K562 (cell line): Measurements from ENCODE around the gene FTH1. TPM values are rescaled to one million over a fixed set of nuclear protein-coding genes. Genes with fewer than 3 reads are reported as not detected.

Experiments used
- ATAC-seq: fragments of 200-7000 bp; cut with Tn5 transposase; 3 replicates; pipeline ENCODE4 v1.9.1; 2020; ENCODE audit warnings: moderate library complexity
- BruUV-seq: library from RNA; stranded (reverse); fragments of 400-500 nt; replicated peaks from 2 replicates; lab custom pipeline; 2021; lab: Mats Ljungman, UMichigan
- CTCF ChIA-PET: fragments of 300-600 bp; formaldehyde crosslinking; extraction: SDS; loops from one replicate; lab custom pipeline; 2021; ENCODE audit warnings: low intra/inter-chr PET ratio; lab: Yijun Ruan, JAX
- POLR2A ChIA-PET: fragments of 300-600, 350-650 bp; sonication (Branson Sonifier 250); formaldehyde crosslinking; extraction: SDS; loops from one replicate; lab custom pipeline; 2021; ENCODE audit warnings: antibody characterized with exemption, inconsistent platforms; lab: Yijun Ruan, JAX
- DNase-seq, 4 experiments: peaks; one replicate each; pipeline versions ENCODE4 v3.0.0 to v3.0.0-alpha.2; 2011 to 2018; ENCODE audit warnings: low spot score in 3 of 4, mixed read lengths in 3 of 4; ENCODE audit errors: extremely low read depth in 1 of 4
- FAIRE-seq: peaks from 2 replicates; lab custom pipeline; 2011; peaks lifted over from hg19 to GRCh38; lab: Jason Lieb, UNC
- H2AFZ ChIP-seq: 2 replicates; pipeline ENCODE4 v1.6.0; 2011; ENCODE audit warnings: low read depth, low read length, control low read depth, inconsistent platforms
- H3K27ac ChIP-seq: fragments of 200-600 bp; 3 replicates; pipeline ENCODE4 v1.8.0; 2011; ENCODE audit warnings: low read depth, mild to moderate bottlenecking, control low read depth, inconsistent platforms, low read length, moderate library complexity, mixed read lengths; ENCODE audit errors: extremely low read depth
- H3K27me3 ChIP-seq, 2 experiments: fragments of 300-600 bp in 1 of 2; 2 replicates in 1 of 2; 3 replicates in 1 of 2; pipeline versions ENCODE4 v1.6.0 to v1.8.0; 2011; ENCODE audit warnings: inconsistent platforms in 2 of 2, low read length in 2 of 2, mild to moderate bottlenecking in 1 of 2, mixed read lengths in 1 of 2, moderate library complexity in 1 of 2; ENCODE audit not compliant: control insufficient read depth in 2 of 2, insufficient read depth in 2 of 2
- H3K36me3 ChIP-seq: fragments of 300-600 bp; 3 replicates; pipeline ENCODE4 v1.8.0; 2011; ENCODE audit warnings: mild to moderate bottlenecking, low read length, inconsistent platforms; ENCODE audit not compliant: control insufficient read depth, insufficient read depth
- H3K4me1 ChIP-seq, 2 experiments: fragments of 200-600 bp in 1 of 2; replicated peaks in 1 of 2; 2 replicates in 1 of 2; 3 replicates in 1 of 2; pipeline versions ENCODE4 v1.5.1 to v1.8.0; 2011; ENCODE audit warnings: inconsistent platforms in 2 of 2, low read length in 2 of 2, mild to moderate bottlenecking in 1 of 2, mixed read lengths in 1 of 2, moderate library complexity in 1 of 2; ENCODE audit not compliant: control insufficient read depth in 2 of 2, insufficient read depth in 2 of 2
- H3K4me2 ChIP-seq: 2 replicates; pipeline ENCODE4 v1.6.1; 2011; ENCODE audit warnings: low read length, control low read depth, inconsistent platforms, mixed read lengths; ENCODE audit not compliant: insufficient read depth
- H3K4me3 ChIP-seq: fragments of 200-600 bp; sonication (generic), shearing (Covaris generic); 2 replicates; pipeline ENCODE4 v1.5.1; 2016; ENCODE audit warnings: control low read depth, inconsistent platforms
- H3K79me2 ChIP-seq: fragments of 200-600 bp; 3 replicates; pipeline ENCODE4 v1.8.0; 2011; ENCODE audit warnings: low read length, inconsistent platforms; ENCODE audit not compliant: control insufficient read depth, insufficient read depth
- H3K9ac ChIP-seq, 2 experiments: 2 replicates each; pipeline versions ENCODE4 v1.6.0 to v1.6.1; 2011; ENCODE audit warnings: low read depth in 2 of 2, low read length in 2 of 2, control low read depth in 1 of 2, inconsistent platforms in 1 of 2, mild to moderate bottlenecking in 1 of 2, mixed read lengths in 1 of 2; ENCODE audit not compliant: insufficient read depth in 1 of 2
- H3K9me1 ChIP-seq: one replicate; pipeline ENCODE4 v1.6.0; 2011; ENCODE audit warnings: inconsistent platforms, mild to moderate bottlenecking, low read length, moderate library complexity; ENCODE audit not compliant: control insufficient read depth, insufficient read depth
- H3K9me3 ChIP-seq: replicated peaks from 2 replicates; pipeline ENCODE4 v1.5.1; 2011; ENCODE audit warnings: low read depth, low read length, inconsistent platforms; ENCODE audit not compliant: control insufficient read depth, insufficient read depth
- H4K20me1 ChIP-seq: replicated peaks from 2 replicates; pipeline ENCODE4 v1.6.1; 2011; ENCODE audit warnings: low read length, inconsistent platforms, mixed read lengths; ENCODE audit not compliant: control insufficient read depth, insufficient read depth
- BRD9 ChIP-seq: fragments of 450-650 bp; IDR thresholded peaks from 2 replicates; pipeline ENCODE4 v1.6.1; 2018; ENCODE audit warnings: low read depth; ENCODE audit not compliant: partially characterized antibody
- CLOCK ChIP-seq: fragments of 250-450 bp; sonication (Bioruptor Pico); IDR thresholded peaks from 2 replicates; pipeline ENCODE4 v1.4.0; 2020; ENCODE audit warnings: mild to moderate bottlenecking, moderate library complexity, borderline replicate concordance
- DNMT1 ChIP-seq: fragments of 450-650 bp; IDR thresholded peaks from 2 replicates; pipeline ENCODE4 v1.6.1; 2016; ENCODE audit warnings: antibody characterized with exemption, mild to moderate bottlenecking
- EHMT2 ChIP-seq: fragments of 450-650 bp; IDR thresholded peaks from 2 replicates; pipeline ENCODE4 v1.6.1; 2018; ENCODE audit warnings: antibody characterized with exemption
- ELF4 ChIP-seq: fragments of 450-650 bp; formaldehyde crosslinking; IDR thresholded peaks from 2 replicates; pipeline ENCODE4 v1.4.0; 2022; ENCODE audit warnings: missing genetic modification characterization
- HMGN3 ChIP-seq: IDR thresholded peaks from 2 replicates; pipeline ENCODE4 v1.6.1; 2011; ENCODE audit warnings: borderline replicate concordance, low read depth, mild to moderate bottlenecking, mixed read lengths, low read length; ENCODE audit not compliant: insufficient read length; ENCODE audit errors: extremely low read depth
- NCOR1 ChIP-seq: fragments of 450-650 bp; IDR thresholded peaks from 2 replicates; pipeline ENCODE4 v1.6.1; 2016; ENCODE audit warnings: mild to moderate bottlenecking, moderate library complexity
- PCBP1 ChIP-seq: fragments of 200-400 bp; formaldehyde crosslinking; IDR thresholded peaks from 2 replicates; pipeline ENCODE4 v1.6.1; 2018; ENCODE audit warnings: mild to moderate bottlenecking, low read depth, low read length; ENCODE audit not compliant: poor library complexity, severe bottlenecking
- ZNF318 ChIP-seq, 2 experiments: fragments of 450-650 bp; IDR thresholded peaks; 2 replicates each; pipeline ENCODE4 v1.6.1; 2016; ENCODE audit warnings: mild to moderate bottlenecking in 2 of 2, borderline replicate concordance in 1 of 2, low read depth in 1 of 2, moderate library complexity in 1 of 2
- ZNF76 ChIP-seq: fragments of 250-450 bp; sonication (Bioruptor Pico); IDR thresholded peaks from 2 replicates; pipeline ENCODE4 v1.4.0; 2020; ENCODE audit warnings: mild to moderate bottlenecking, moderate library complexity, borderline replicate concordance
- WGBS: fragments of 100-300 bp; shearing (Covaris generic); methylation state at CpG from one replicate; pipeline ENCODE4 v1.1.6; 2016; ENCODE audit warnings: low coverage, mixed read lengths; ENCODE audit not compliant: insufficient coverage; ENCODE audit errors: missing lambda C conversion rate; 5-methylcytosine and 5-hydroxymethylcytosine counted together
- in situ Hi-C: fragments of 300-500 bp; cut with MboI; formaldehyde crosslinking; loops from 4 replicates; pipeline ENCODE4 v1.15.0; 2018; ENCODE audit warnings: inconsistent platforms, mixed read lengths
- intact Hi-C: fragments of 100-400 bp; cut with micrococcal nuclease; formaldehyde crosslinking; loops from 2 replicates; pipeline ENCODE4 v1.14.2; 2022
- polyA plus RNA-seq, 8 experiments: library from polyadenylated mRNA; depleted of rRNA in 4 of 8; stranded (reverse) in 5 of 8; unstranded in 3 of 8; fragments of >200 nt; fragmentation: Nextera tagmentation in 2 of 8; fragmentation: Illumina TruSeq in 1 of 8; extraction: Ambion mirVana in 2 of 8; extraction: Trizol in 1 of 8; gene quantifications; 2 replicates each; pipeline versions ENCODE4 v1.2.1 to v1.2.3, GENCODE V29; 2011 to 2014; ENCODE audit warnings: inconsistent platforms in 1 of 8, missing spikeins in 1 of 8
- total RNA-seq, 7 experiments: library from RNA; depleted of rRNA in 6 of 7; stranded (reverse); fragments of >200 nt in 6 of 7; fragmentation: Illumina TruSeq in 2 of 7; extraction: Trizol in 2 of 7; gene quantifications; 2 replicates each; pipeline versions ENCODE4 v1.2.1 to v1.2.3, GENCODE V29; 2011 to 2021; ENCODE audit warnings: low replicate concordance in 1 of 7

FTH1 gene
- total and polyA plus RNA-seq, 9 of the 15 experiments (the other 6 are each of a cell fraction or from before 2014, with no cell fraction given): 370 to 3,146 (median 802) TPM

GRCh38 chr11:61976813-61977475 is 9.5 kb upstream of the FTH1 start:
- ATAC-seq (no peak), FAIRE-seq (no peak), DNase-seq (peak in 1 of 4 experiments; percentile 5)
- Histone ChIP-seq H4K20me1 (no peaks in the 10 kb centered on the region), H3K4me1 (peaks cover 22 to 26% of the 10 kb centered on the region in 2 experiments), H3K36me3 (no peaks in the 10 kb centered on the region), H3K27ac (no peak overlapping the region), H2AFZ (no peak overlapping the region), H3K4me2 (no peak overlapping the region), H3K9ac (0 out of 4 replicates have a peak overlapping the region, but pooled peaks of 1 of the 2 experiments have one; percentile 20), H3K9me1 (no peaks in the 10 kb centered on the region), H3K4me3 (no peak overlapping the region), H3K9me3 (no peaks in the 10 kb centered on the region), H3K27me3 (no peaks in the 10 kb centered on the region), H3K79me2 (peaks cover 12% of the 10 kb centered on the region; the same call in 2 of the 3 replicates)
- intact Hi-C loops (no loop called here), in situ Hi-C loops (no loop called here)
- POLR2A ChIA-PET: interaction anchor here (0.8 to 5.6 kb wide), 3 partner anchors 10 to 17 kb away, joined by 4 to 65 read pairs (median 6); partner anchors contain the start of gene FTH1
- BruUV-seq: no TSS peak
- CTCF ChIA-PET: no interaction called here
- WGBS: 71% methylated on average over 7 of the region's 7 CpGs
- TF ChIP-seq ZNF76 (CRISPR knock-in tag): no peak
- TF ChIP-seq HMGN3: no peak
- TF ChIP-seq ZNF318 (IDR thresholded peaks at IDR 0.05; ENCODE audit: borderline replicate concordance in 1 of 2, low read depth in 1 of 2): no peak
- no peak for TF ChIP-seq EHMT2
- no peak for TF ChIP-seq ELF4 (CRISPR knock-in tag)
- TF ChIP-seq CLOCK: no peak
- no peak for TF ChIP-seq BRD9
- no peak for TF ChIP-seq DNMT1
- TF ChIP-seq NCOR1: no peak
- no peak for TF ChIP-seq PCBP1
